Measurements from ENCODE around the gene INO80D.

INO80D gene

GRCh38 chr2:206096876-206097275 is 10.9 kb upstream of the INO80D start:
- no peaks in the 10 kb centered on the region for H3K4me1 ChIP-seq (ENCODE audit: control insufficient read depth, insufficient read depth, low read length)
- CTCF ChIA-PET: interaction anchor here (0.6 to 1.7 kb wide), 2 partner anchors 10 to 150 kb away, joined by 3 to 7 read pairs; partner anchors contain the start of gene INO80D

More at GRCh38 chr2:206096876-206097275, 10.9 kb upstream of the INO80D start:
- H3K4me3 ChIP-seq (ENCODE audit: low read depth, low read length): no peak overlapping the region
- TF ChIP-seq PRDM10 (tag by site-specific recombination; IDR thresholded peaks at IDR 0.05): no peak
- TF ChIP-seq WT1 (tag by site-specific recombination; IDR thresholded peaks at IDR 0.05): no peak
- no peak for TF ChIP-seq ZFP3 (tag by site-specific recombination; IDR thresholded peaks at IDR 0.05; ENCODE audit: low read depth)
- TF ChIP-seq ZBTB10 (tag by site-specific recombination; IDR thresholded peaks at IDR 0.05): no peak
- no peak for TF ChIP-seq ZNF510 (tag by site-specific recombination; IDR thresholded peaks at IDR 0.05; ENCODE audit: insufficient replicate concordance)
- TF ChIP-seq ZNF10 (tag by site-specific recombination; IDR thresholded peaks at IDR 0.05): no peak
- TF ChIP-seq ZNF792 (tag by site-specific recombination; IDR thresholded peaks at IDR 0.05): no peak
- TF ChIP-seq ZSCAN5A (tag by site-specific recombination; IDR thresholded peaks at IDR 0.05): no peak
- TF ChIP-seq CTCF (tag by site-specific recombination; IDR thresholded peaks at IDR 0.05): no peak
- POLR2A ChIA-PET: interaction anchor here (1.5 kb wide), 1 partner anchor 10 kb away, joined by 6 read pairs; the partner anchor contains the start of gene INO80D
- no peak overlapping the region for H3K27ac ChIP-seq (ENCODE audit: extremely low read depth, low read depth, low read length)
- H3K9me3 ChIP-seq (ENCODE audit: control insufficient read depth, insufficient read depth, low read depth, low read length): no peaks in the 10 kb centered on the region
- no peaks in the 10 kb centered on the region for H3K36me3 ChIP-seq (ENCODE audit: control insufficient read depth in 2 of 2, insufficient read depth in 1 of 2, low read length in 2 of 2)

All from HEK293 (cell line).